ENCODE results near the gene LRRC8D.

DNA sequence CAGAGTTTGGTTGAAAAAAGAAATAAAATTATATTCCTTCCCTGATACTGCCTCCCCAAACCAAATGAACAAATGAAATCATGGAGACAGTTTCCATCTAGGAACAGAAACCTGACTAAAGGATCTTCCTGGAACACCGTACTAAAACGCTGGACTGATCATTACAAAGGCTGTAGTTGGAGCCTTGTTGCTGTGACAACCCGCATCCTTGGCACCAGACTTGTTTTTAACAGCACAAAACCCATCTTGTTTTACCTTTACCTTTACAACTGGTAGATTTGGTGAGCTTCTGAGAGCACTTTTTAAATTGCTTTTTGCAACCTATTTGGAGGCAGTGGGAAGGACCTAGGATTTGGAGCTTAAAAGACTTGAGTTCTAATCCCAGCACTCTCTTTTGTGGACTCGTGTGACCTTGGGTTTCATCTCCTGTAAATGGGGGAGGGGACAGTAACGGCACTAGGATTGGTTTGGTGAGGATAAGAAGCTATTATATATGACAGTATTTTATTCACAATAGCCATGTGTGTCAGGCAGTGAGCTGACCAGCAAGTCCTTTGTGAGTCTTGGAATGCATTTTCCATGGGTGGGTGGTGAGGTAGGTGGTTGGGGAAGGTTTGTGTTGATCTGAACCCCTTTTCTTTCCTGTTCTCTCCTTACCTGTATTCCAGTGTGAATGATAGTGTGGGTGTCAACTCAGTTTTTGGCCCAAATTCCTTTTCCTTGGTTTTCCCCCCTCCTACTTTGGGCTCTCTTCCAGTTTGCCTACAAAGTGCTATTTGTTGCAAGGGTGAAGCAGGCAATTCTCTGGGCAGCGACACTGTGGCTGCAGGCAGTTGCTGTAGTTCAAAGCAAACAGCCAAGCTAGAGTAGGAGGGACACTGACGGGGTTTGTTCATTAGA is 12.6 kb downstream of the LRRC8D start:
- TF ChIP-seq, protein P1, sequence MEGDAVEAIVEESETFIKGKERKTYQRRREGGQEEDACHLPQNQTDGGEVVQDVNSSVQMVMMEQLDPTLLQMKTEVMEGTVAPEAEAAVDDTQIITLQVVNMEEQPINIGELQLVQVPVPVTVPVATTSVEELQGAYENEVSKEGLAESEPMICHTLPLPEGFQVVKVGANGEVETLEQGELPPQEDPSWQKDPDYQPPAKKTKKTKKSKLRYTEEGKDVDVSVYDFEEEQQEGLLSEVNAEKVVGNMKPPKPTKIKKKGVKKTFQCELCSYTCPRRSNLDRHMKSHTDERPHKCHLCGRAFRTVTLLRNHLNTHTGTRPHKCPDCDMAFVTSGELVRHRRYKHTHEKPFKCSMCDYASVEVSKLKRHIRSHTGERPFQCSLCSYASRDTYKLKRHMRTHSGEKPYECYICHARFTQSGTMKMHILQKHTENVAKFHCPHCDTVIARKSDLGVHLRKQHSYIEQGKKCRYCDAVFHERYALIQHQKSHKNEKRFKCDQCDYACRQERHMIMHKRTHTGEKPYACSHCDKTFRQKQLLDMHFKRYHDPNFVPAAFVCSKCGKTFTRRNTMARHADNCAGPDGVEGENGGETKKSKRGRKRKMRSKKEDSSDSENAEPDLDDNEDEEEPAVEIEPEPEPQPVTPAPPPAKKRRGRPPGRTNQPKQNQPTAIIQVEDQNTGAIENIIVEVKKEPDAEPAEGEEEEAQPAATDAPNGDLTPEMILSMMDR (IDR thresholded peaks at IDR 0.05) = no peak
- TF ChIP-seq POLR2AphosphoS5 (IDR thresholded peaks at IDR 0.05; ENCODE audit: insufficient read depth in 1 of 2, low read depth in 1 of 2) (no peak), POLR2A (IDR thresholded peaks at IDR 0.05) (no peak)
